GM19193 (cell line): ENCODE data around the gene PDE4B.

Experiments used
- POLR2A ChIP-seq: IDR thresholded peaks from 4 replicates; pipeline ENCODE4 v1.6.1; 2011; ENCODE audit not compliant: insufficient read depth, insufficient read length; ENCODE audit errors: extremely low read depth

PDE4B gene

GRCh38 chr1:66000033-66000637 lies 207.4 kb downstream of the PDE4B start:
- no peak for TF ChIP-seq POLR2A

GRCh38 chr1:66003690-66004089 lies 211.0 kb downstream of the PDE4B start:
- no peak for TF ChIP-seq POLR2A

- TF ChIP-seq POLR2A, result no peak
These were observed 219.6 kb downstream of the PDE4B start for GRCh38 chr1:66012106-66012784.

GRCh38 chr1:66013371-66013770 lies 220.7 kb downstream of the PDE4B start:
- TF ChIP-seq POLR2A, result no peak

GRCh38 chr1:66022904-66023620 lies 230.4 kb downstream of the PDE4B start:
- TF ChIP-seq POLR2A, result no peak

GRCh38 chr1:66025188-66025587 lies 232.5 kb downstream of the PDE4B start:
- no peak for TF ChIP-seq POLR2A

GRCh38 chr1:66028035-66028434 lies 235.3 kb downstream of the PDE4B start:
- no peak for TF ChIP-seq POLR2A

- no peak for TF ChIP-seq POLR2A
These were observed 241.1 kb downstream of the PDE4B start for GRCh38 chr1:66033781-66034180.

GRCh38 chr1:66035616-66036245 lies 243.0 kb downstream of the PDE4B start:
- TF ChIP-seq POLR2A, result no peak

GRCh38 chr1:66041654-66042053 lies 249.0 kb downstream of the PDE4B start:
- no peak for TF ChIP-seq POLR2A

- no peak for TF ChIP-seq POLR2A
These were observed 250.5 kb downstream of the PDE4B start for GRCh38 chr1:66043186-66043585.

GRCh38 chr1:66044912-66045311 lies 252.2 kb downstream of the PDE4B start:
- TF ChIP-seq POLR2A, result no peak

GRCh38 chr1:66046415-66046814 lies 253.7 kb downstream of the PDE4B start:
- TF ChIP-seq POLR2A, result no peak

GRCh38 chr1:66048011-66048410 lies 255.3 kb downstream of the PDE4B start:
- TF ChIP-seq POLR2A, result no peak

- no peak for TF ChIP-seq POLR2A
These were observed 257.4 kb downstream of the PDE4B start for GRCh38 chr1:66050123-66050522.
